GM12878 (cell line): ENCODE data around the gene GANAB.

ENCODE experiments used
- MXI1 ChIP-seq: fragments of 150-350 bp; IDR thresholded peaks from 2 replicates; pipeline ENCODE4 v1.6.1; 2011; ENCODE audit warnings: low read depth, mild to moderate bottlenecking, inconsistent platforms, low read length, improper control_type of control experiment
- POLR2A ChIP-seq: IDR thresholded peaks from 2 replicates; pipeline ENCODE4 v1.6.1; 2011; ENCODE audit warnings: low read depth, mild to moderate bottlenecking, low read length
- SMAD1 ChIP-seq: fragments of 450-650 bp; IDR thresholded peaks from 2 replicates; pipeline ENCODE4 v1.6.1; 2018; ENCODE audit warnings: mild to moderate bottlenecking, low read depth; ENCODE audit not compliant: partially characterized antibody
- SPI1 ChIP-seq: IDR thresholded peaks from 2 replicates; pipeline ENCODE4 v1.6.1; 2011; ENCODE audit warnings: low read depth, mild to moderate bottlenecking, low read length, moderate library complexity, borderline replicate concordance; ENCODE audit not compliant: insufficient read depth
- SRF ChIP-seq, 2 experiments: IDR thresholded peaks; 2 replicates each; pipeline ENCODE4 v1.6.1; 2011; ENCODE audit warnings: low read depth in 2 of 2, low read length in 2 of 2, mild to moderate bottlenecking in 1 of 2, moderate library complexity in 1 of 2
- TF ChIP-seq, protein P1 (sequence below), 3 experiments: IDR thresholded peaks in 2 of 3; conservative IDR thresholded peaks in 1 of 3; 2 replicates each; pipeline ENCODE4 v1.5.1; 2011; ENCODE audit warnings: low read depth in 3 of 3, low read length in 3 of 3, mild to moderate bottlenecking in 3 of 3, control low read depth in 2 of 3, moderate library complexity in 2 of 3, inconsistent platforms in 1 of 3, mixed read lengths in 1 of 3; ENCODE audit not compliant: control insufficient read depth in 2 of 3, insufficient read depth in 1 of 3; ENCODE audit errors: extremely low read depth in 1 of 3
- TF ChIP-seq, protein P2 (sequence below): fragments of 150-350 bp; IDR thresholded peaks from 2 replicates; pipeline ENCODE4 v1.6.1; 2016; ENCODE audit warnings: low read depth, low read length

DNA sequence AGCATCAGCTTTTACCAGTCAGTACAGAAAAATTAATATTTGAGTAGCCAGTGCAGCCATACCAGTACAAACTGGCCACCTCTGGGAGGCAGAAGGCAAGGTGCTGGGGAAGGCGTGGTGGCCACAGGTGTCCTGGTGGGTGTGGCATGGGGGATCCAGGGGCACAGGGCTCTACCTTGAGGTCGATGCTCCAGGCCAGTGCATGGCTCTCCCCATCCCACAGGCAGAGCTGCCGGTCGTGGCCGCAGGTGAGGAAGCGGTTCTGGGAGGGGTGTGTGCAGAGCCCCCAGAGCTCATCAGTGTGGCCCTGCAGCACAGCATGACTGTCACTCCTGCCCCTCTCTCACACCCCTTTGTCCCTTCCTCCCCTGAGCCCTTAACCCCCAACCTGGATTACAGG lies 40.9 kb downstream of the GANAB start:
- TF ChIP-seq, protein P1, sequence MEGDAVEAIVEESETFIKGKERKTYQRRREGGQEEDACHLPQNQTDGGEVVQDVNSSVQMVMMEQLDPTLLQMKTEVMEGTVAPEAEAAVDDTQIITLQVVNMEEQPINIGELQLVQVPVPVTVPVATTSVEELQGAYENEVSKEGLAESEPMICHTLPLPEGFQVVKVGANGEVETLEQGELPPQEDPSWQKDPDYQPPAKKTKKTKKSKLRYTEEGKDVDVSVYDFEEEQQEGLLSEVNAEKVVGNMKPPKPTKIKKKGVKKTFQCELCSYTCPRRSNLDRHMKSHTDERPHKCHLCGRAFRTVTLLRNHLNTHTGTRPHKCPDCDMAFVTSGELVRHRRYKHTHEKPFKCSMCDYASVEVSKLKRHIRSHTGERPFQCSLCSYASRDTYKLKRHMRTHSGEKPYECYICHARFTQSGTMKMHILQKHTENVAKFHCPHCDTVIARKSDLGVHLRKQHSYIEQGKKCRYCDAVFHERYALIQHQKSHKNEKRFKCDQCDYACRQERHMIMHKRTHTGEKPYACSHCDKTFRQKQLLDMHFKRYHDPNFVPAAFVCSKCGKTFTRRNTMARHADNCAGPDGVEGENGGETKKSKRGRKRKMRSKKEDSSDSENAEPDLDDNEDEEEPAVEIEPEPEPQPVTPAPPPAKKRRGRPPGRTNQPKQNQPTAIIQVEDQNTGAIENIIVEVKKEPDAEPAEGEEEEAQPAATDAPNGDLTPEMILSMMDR (IDR thresholded peaks at IDR 0.05 in 2 of 3, conservative IDR thresholded peaks at IDR 0.05 in 1 of 3; ENCODE audit: control insufficient read depth in 2 of 3, extremely low read depth in 1 of 3, insufficient read depth in 1 of 3, low read depth in 3 of 3, low read length in 3 of 3), result no peak
- TF ChIP-seq MXI1 (no peak), SRF (IDR thresholded peaks at IDR 0.05; ENCODE audit: low read depth in 2 of 2, low read length in 2 of 2) (no peak), POLR2A (no peak), SPI1 (no peak), SMAD1 (no peak)
- TF ChIP-seq, protein P2, sequence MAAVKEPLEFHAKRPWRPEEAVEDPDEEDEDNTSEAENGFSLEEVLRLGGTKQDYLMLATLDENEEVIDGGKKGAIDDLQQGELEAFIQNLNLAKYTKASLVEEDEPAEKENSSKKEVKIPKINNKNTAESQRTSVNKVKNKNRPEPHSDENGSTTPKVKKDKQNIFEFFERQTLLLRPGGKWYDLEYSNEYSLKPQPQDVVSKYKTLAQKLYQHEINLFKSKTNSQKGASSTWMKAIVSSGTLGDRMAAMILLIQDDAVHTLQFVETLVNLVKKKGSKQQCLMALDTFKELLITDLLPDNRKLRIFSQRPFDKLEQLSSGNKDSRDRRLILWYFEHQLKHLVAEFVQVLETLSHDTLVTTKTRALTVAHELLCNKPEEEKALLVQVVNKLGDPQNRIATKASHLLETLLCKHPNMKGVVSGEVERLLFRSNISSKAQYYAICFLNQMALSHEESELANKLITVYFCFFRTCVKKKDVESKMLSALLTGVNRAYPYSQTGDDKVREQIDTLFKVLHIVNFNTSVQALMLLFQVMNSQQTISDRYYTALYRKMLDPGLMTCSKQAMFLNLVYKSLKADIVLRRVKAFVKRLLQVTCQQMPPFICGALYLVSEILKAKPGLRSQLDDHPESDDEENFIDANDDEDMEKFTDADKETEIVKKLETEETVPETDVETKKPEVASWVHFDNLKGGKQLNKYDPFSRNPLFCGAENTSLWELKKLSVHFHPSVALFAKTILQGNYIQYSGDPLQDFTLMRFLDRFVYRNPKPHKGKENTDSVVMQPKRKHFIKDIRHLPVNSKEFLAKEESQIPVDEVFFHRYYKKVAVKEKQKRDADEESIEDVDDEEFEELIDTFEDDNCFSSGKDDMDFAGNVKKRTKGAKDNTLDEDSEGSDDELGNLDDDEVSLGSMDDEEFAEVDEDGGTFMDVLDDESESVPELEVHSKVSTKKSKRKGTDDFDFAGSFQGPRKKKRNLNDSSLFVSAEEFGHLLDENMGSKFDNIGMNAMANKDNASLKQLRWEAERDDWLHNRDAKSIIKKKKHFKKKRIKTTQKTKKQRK, result no peak
